IPS-20b (cell line): ENCODE measurements around the gene COQ3.
"Not testable (repeated sequence)": the region's sequence is repeated elsewhere in the genome, so short reads cannot be mapped to it uniquely, and the experiment has no call there.

Source experiments
- H3K27ac ChIP-seq: one replicate; pipeline ENCODE4 v1.5.1; 2013; ENCODE audit warnings: low read length
- H3K27me3 ChIP-seq: 2 replicates; pipeline ENCODE4 v1.6.1; 2013; ENCODE audit warnings: mild to moderate bottlenecking, low read length, inconsistent platforms; ENCODE audit not compliant: insufficient read depth
- H3K36me3 ChIP-seq: 2 replicates; pipeline ENCODE4 v1.6.1; 2013; ENCODE audit warnings: low read depth, mild to moderate bottlenecking, inconsistent platforms, low read length, moderate library complexity; ENCODE audit not compliant: insufficient read depth
- H3K4me1 ChIP-seq: 2 replicates; pipeline ENCODE4 v1.6.1; 2013; ENCODE audit warnings: mild to moderate bottlenecking, control low read depth, inconsistent platforms, low read length, moderate library complexity; ENCODE audit not compliant: insufficient read depth
- H3K4me3 ChIP-seq: 2 replicates; pipeline ENCODE4 v1.5.1; 2013; ENCODE audit warnings: mild to moderate bottlenecking, low read length, inconsistent platforms
- H3K9ac ChIP-seq: 2 replicates; pipeline ENCODE4 v1.6.1; 2013; ENCODE audit warnings: low read depth, mild to moderate bottlenecking, inconsistent platforms, low read length, moderate library complexity
- H3K9me3 ChIP-seq: 2 replicates; pipeline ENCODE4 v1.6.1; 2013; ENCODE audit warnings: mild to moderate bottlenecking, low read depth, low read length, inconsistent platforms; ENCODE audit not compliant: insufficient read depth

COQ3 gene

DNA sequence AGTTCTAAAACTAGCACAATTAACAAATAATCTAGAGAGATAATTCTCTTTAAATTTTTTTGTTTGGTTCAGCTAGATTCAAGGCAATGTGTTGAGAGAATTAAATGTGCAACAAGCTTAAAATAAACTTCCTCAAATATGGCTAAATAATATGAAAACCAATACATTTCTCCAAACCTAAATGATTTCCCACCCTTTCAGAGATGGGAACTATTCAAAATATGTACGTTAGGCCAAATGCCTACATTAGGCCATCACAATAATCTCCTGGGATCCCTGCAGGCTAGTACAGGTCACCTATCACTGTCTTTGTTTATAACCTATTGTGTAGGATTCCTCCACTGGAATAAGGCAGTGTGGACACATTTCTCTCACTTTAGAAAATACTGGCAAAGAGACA, 46.2 kb downstream of the COQ3 start:
- Histone ChIP-seq H3K36me3 (0 out of 2 replicates have a peak, but pooled peaks cover 2% of the 10 kb centered on the region), H3K4me1 (peaks cover 27% of the 10 kb centered on the region), H3K27ac (no peak overlapping the region), H3K9me3 (no peaks in the 10 kb centered on the region), H3K27me3 (peaks cover 14% of the 10 kb centered on the region), H3K9ac (peak overlapping the region; percentile 92; the same call in 1 of the 2 replicates), H3K4me3 (peak overlapping the region; percentile 88)

DNA sequence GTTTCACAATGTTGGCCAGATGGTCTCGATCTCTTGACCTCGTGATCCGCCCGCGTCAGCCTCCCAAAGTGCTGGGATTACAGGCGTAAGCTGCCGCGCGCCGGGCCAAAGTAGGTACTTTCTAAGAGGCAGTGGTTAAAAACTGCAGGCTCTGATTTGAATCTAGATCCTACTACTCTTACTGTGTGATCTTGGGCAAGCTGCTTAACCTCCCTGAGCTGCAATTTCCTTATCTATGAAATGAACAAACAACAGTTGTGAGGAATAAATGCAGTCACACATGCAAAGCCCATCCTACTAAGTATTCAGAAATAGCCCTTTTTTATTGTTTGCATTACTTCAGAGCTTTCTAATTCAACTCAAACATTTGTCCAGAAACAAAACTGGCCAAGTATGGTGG, 47.4 kb downstream of the COQ3 start:
- H3K4me3 ChIP-seq: no peak overlapping the region
- H3K36me3 ChIP-seq: 0 out of 2 replicates have a peak, but pooled peaks cover 5% of the 10 kb centered on the region
- peaks cover 27% of the 10 kb centered on the region for H3K4me1 ChIP-seq
- H3K27me3 ChIP-seq: peaks cover 14% of the 10 kb centered on the region
- H3K9ac ChIP-seq: no peak overlapping the region
- H3K27ac ChIP-seq: no peak overlapping the region
- no peaks in the 10 kb centered on the region for H3K9me3 ChIP-seq

DNA sequence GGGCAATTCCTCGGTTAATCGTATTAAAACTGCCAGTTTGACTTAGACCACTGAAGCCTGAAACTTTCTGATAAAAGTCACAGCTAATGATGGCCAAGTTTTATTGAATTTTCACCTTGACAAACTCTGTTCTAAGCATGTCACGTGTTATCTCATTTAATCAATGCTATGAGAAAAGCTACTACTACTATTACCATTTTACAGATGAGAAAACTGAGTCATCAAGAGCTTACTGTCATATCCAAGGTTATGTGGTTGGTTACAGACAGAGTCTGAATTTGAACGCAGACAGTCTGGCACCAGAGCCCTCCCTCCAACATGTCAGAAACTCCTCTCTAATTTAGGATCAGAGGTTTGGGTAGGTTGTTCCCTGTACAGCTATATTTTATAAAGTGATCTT, 48.8 kb downstream of the COQ3 start:
- Histone ChIP-seq H3K4me3 (no peak overlapping the region), H3K27ac (no peak overlapping the region), H3K9ac (no peak overlapping the region), H3K36me3 (0 out of 2 replicates have a peak, but pooled peaks cover 5% of the 10 kb centered on the region), H3K4me1 (peaks cover 20% of the 10 kb centered on the region), H3K9me3 (no peaks in the 10 kb centered on the region), H3K27me3 (peaks cover 2% of the 10 kb centered on the region; the same call in 1 of the 2 replicates)

DNA sequence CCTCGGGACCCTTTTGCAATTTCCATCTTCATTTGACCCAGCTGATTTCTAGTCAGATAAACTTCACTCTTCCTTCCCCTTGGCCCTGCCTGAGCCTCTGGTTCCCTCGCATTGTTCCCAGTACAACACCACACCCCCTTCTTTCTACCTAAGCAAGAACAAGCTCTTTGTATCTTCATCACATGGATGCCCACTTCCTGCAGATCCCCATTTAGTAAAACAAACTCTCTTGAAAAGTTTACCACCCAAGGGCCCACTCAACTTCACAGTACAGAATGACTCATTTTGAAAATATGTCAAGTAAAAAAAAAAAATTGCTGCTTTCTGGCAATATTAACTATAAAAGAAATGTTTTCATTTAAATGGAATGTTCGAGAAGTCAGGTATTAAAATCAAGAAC, 49.7 kb downstream of the COQ3 start:
- Histone ChIP-seq H3K27ac (no peak overlapping the region), H3K4me1 (peaks cover 19% of the 10 kb centered on the region), H3K9me3 (no peaks in the 10 kb centered on the region), H3K9ac (no peak overlapping the region), H3K27me3 (no peaks in the 10 kb centered on the region; the same call in 1 of the 2 replicates), H3K4me3 (no peak overlapping the region), H3K36me3 (0 out of 2 replicates have a peak, but pooled peaks cover 5% of the 10 kb centered on the region)

DNA sequence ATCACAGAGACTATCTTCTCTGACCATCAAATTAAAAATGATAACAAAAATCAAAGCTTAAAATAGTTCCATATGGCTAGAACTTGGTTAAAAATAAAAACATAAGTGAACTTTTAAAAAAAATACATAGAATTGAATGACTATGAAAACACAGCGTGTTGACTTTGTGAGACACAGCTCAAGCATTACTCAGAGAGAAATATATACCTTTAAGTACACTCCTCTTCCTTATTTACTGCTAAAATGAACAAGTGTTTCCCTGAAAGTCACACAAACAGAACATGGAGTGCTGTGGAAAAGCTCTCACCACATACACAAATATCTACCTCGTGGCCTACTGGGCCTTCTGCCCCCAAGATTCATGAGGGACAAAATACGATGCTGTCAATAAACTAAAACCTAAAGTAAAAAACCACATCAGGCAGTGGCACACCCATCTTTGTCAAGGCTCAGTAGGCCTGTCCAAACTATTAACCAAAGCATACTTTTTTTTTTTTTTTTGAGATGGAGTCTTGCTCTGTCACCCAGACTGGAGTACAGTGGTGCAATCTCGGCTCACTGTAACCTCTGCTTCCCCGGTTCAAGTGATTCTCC, 52.0 kb downstream of the COQ3 start:
- H3K9ac ChIP-seq: no peak overlapping the region
- H3K27ac ChIP-seq: no peak overlapping the region
- 0 out of 2 replicates have a peak, but pooled peaks cover 5% of the 10 kb centered on the region for H3K36me3 ChIP-seq
- H3K4me3 ChIP-seq: no peak overlapping the region
- peaks cover 8% of the 10 kb centered on the region for H3K4me1 ChIP-seq
- H3K9me3 ChIP-seq: no peaks in the 10 kb centered on the region
- no peaks in the 10 kb centered on the region for H3K27me3 ChIP-seq

DNA sequence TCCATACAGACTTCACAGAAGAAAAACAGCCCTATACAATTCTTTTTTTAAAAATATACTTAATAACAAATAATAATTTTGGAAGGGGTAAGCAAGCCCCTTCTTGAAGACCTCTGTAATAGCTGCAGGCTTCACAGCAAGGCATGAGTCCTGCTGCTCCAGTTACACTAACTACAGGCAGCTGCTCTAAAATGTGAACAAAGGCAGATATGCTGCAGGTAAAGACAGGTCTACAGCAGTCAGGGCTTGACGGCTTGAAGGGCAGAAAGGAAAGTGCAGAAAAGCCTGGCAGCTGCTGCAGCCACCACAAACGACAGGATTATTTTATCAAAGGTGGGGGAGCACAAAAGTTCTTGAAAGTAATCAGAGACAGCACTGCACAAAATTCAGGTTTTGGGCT, 55.8 kb downstream of the COQ3 start:
- Histone ChIP-seq H3K36me3 (peaks cover 6% of the 10 kb centered on the region; the same call in 1 of the 2 replicates), H3K27me3 (no peaks in the 10 kb centered on the region), H3K4me3 (no peak overlapping the region), H3K9me3 (no peaks in the 10 kb centered on the region), H3K9ac (no peak overlapping the region), H3K4me1 (no peaks in the 10 kb centered on the region; the same call in 1 of the 2 replicates), H3K27ac (no peak overlapping the region)

DNA sequence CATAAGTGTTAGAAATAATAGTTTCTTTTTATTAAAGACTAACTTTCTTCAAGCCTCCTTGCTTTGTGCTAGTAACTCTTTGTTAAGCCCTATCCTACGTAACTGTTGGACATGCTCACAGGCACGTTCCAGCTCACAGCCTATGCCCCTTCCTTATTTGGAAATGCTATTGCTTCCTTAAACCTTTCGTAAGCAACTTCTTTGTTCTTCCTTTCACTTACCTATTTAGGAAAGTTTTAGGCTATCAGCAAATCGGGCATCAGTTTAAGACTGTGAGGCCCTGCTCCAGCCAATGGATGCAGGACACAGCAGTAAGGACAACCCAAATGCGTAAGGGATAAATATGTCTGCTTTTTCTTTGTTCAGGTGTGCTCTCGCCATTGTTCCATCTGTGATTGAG, 58.7 kb downstream of the COQ3 start:
- H3K9me3 ChIP-seq, H3K27ac ChIP-seq, H3K27me3 ChIP-seq, H3K4me3 ChIP-seq, H3K4me1 ChIP-seq, H3K36me3 ChIP-seq: not testable (repeated sequence)
- H3K9ac ChIP-seq: peak overlapping the region; percentile 72; the same call in 1 of the 2 replicates

DNA sequence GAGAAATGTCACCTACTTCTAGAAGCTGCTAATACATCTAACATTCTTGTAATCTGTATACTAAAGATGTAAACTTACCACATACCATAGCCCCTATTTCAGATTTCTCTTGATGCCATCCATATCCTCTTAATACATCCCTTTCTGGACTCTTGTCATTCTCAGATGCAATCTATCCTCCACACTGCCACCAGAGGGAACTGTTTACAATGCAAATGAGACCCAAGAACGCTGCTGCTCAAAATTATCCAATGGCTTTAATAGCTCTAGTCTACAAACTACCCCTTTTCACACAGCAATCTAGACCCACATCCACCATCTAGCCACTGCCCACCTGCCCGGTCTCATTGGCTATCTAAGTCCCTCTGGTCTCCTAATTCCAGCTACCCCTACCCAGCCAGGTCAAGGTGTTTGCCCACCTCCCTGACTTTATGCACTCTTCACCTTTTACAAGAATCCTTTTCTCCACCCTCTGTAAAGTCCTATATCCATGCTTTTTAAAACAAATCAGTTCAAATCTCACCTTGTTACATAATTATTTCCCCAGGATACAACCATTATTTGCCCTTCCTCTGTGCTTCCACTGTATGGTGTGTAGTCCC, 59.4 kb downstream of the COQ3 start:
- Histone ChIP-seq H3K9ac (peak overlapping the region; percentile 72; the same call in 1 of the 2 replicates), H3K4me1 (no peaks in the 10 kb centered on the region; the same call in 1 of the 2 replicates), H3K4me3 (no peak overlapping the region), H3K27me3 (no peaks in the 10 kb centered on the region), H3K36me3 (peaks cover 6% of the 10 kb centered on the region; the same call in 1 of the 2 replicates), H3K27ac (no peak overlapping the region), H3K9me3 (no peaks in the 10 kb centered on the region)

DNA sequence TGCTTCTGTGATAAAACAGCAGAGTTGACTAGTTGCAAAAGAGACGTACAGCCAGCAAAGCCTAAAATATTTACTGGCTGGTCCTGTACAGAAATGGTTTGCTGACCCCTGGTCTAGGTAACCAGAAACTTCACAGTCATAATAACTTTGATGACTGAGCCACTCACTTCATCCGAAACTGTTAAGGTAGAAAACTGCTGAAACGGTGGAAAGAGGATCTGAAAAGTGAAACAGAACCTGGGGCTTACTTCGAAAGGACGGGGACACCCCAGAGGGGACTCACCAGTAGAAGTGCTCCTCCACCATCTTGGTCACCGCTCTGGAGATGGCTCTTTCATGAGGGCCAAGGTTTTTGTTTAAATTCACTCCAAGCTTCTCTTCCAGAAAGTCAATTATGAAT, 60.9 kb downstream of the COQ3 start:
- Histone ChIP-seq H3K27ac (no peak overlapping the region), H3K27me3 (no peaks in the 10 kb centered on the region), H3K9ac (no peak overlapping the region), H3K36me3 (peaks cover 13% of the 10 kb centered on the region; the same call in 1 of the 2 replicates), H3K4me1 (no peaks in the 10 kb centered on the region; the same call in 1 of the 2 replicates), H3K9me3 (no peaks in the 10 kb centered on the region), H3K4me3 (no peak overlapping the region)

DNA sequence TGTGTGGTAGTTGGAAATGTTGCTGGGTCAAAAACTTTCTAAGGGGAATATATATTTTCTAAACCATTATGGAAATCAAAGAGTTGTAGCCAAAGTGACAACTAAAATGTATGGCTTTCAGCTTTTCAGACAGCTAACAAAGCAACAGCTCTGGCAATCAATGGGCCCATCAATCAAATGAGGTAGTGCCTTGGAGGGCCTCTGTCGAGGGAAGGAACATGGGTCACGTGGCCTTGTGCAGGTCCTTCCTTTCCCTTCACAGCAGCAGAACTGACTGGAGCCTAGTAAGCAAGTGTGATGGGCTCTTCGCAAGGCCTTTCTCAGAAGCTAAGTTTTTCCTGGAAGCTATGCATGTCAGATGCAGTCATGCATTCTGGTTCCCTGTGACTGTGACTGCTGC, 62.5 kb downstream of the COQ3 start:
- Histone ChIP-seq H3K9ac (no peak overlapping the region), H3K36me3 (peaks cover 13% of the 10 kb centered on the region; the same call in 1 of the 2 replicates), H3K4me1 (no peaks in the 10 kb centered on the region; the same call in 1 of the 2 replicates), H3K27me3 (no peaks in the 10 kb centered on the region), H3K9me3 (no peaks in the 10 kb centered on the region), H3K4me3 (no peak overlapping the region), H3K27ac (no peak overlapping the region)

DNA sequence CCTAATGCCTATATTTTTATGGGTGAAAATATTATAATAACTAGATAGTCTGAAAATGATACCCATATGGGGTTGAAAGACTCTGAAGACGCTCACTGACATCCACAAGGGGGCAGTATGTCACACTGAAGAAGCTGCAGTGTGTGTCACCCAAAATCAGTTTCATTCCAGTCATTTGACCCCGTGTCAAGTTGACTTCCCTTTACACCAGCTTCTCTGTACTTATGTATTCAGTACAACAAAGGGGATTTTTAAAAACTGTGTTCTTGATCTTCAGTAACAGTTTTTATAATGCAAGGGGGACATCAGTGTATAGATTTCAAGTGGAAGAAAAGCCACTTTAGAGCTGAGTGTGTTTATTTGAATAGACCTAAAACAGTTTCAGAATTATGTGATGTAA, 63.8 kb downstream of the COQ3 start:
- H3K9ac ChIP-seq: no peak overlapping the region
- H3K27ac ChIP-seq: no peak overlapping the region
- peaks cover 3% of the 10 kb centered on the region; the same call in 1 of the 2 replicates for H3K4me1 ChIP-seq
- H3K27me3 ChIP-seq: no peaks in the 10 kb centered on the region
- peaks cover 20% of the 10 kb centered on the region; the same call in 1 of the 2 replicates for H3K36me3 ChIP-seq
- H3K9me3 ChIP-seq: no peaks in the 10 kb centered on the region
- no peak overlapping the region for H3K4me3 ChIP-seq

DNA sequence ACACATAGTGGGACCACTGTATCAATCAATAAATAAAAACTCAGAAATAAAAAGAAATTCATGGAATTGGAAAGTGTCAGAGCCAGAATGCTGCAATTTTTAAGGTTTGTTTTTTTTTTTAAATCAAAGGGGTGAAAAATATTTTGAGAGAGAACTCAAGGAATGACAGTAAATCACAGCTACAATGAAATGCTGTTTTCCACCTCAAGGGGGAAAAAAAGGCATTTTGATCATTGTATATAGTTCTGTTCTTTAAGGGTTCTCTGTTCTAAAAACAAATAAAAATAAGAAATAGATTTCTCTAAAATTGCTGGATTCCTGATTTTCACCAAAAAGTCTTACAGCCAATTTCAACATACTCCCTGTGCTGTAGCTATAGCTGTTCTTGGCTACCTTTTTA, 69.0 kb downstream of the COQ3 start:
- no peak overlapping the region for H3K4me3 ChIP-seq
- no peak overlapping the region for H3K9ac ChIP-seq
- H3K36me3 ChIP-seq: peaks cover 38% of the 10 kb centered on the region
- H3K27me3 ChIP-seq: no peaks in the 10 kb centered on the region
- H3K4me1 ChIP-seq: peaks cover 3% of the 10 kb centered on the region; the same call in 1 of the 2 replicates
- no peak overlapping the region for H3K27ac ChIP-seq
- H3K9me3 ChIP-seq: no peaks in the 10 kb centered on the region
